HUDEP-2 (cell line): ENCODE measurements around the gene KCNAB3.
A peak's percentile ranks its signal among the peaks of the same experiment; 100 is the strongest.

Experiments used
- DNase-seq, 76 experiments: peaks; one replicate each; lab custom pipeline; 2025; ENCODE audit not compliant: unreplicated experiment in 76 of 76; lab: John Stamatoyannopoulos, UW

KCNAB3 gene

DNA sequence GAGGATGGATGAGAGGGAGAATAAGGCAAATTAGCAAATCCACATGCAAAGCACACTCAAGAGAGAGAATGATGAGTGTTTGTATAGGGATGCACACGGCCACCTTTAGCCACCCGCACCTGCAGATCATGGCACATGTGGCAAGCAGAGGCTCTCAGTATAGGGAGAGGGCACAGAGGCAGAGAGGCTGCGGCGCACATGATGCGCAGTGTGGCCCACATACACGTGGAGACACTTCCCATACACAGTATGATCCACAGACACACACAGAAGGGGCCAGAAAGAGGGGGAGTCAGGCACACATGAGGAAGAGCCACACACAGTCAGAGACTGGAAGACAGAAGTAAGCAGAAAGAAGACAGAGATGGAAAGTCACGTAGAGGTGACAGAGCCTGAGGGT, 47.6 kb downstream of the KCNAB3 start:
- no peak for DNase-seq

DNA sequence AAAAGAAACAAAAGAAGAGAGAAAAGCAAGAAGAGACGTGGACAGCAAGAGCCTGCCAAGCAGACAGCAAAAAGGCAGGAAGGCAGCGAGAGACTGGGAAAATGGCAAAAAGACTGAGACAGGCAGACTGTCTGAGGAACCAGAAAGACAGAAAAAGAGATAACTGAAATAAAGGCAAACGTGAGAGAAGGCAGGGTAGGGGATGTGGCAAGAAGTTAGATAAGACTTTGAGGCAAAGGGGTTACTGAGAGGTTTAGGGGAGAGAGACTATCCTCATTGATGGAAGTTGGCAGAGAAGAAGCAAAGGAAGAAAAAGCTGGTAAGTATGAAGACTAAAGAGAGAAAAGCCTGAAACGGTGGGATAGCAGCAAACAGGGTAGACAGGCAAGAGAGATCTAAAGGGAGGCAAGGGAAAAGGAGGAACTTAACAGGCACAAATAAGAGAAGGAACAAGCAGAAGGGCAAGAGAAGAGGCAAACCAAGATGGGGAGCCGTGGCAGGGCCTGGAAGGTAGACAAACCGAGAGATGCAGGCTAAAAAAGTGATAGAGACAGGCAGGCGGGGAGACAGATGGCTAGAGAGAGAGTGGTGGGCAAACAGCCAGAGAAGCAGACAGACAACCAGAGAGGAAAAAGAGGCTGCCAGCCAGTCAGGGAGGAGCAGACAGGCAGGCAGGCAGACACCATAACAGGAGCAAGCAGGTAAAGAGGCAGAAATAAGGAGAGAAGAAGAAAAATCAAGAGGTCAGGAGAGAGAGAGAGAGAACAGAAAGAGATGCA, 48.2 kb downstream of the KCNAB3 start:
- DNase-seq: peak in 44 of 76 experiments; percentile 4 to 59 (median 32)

DNA sequence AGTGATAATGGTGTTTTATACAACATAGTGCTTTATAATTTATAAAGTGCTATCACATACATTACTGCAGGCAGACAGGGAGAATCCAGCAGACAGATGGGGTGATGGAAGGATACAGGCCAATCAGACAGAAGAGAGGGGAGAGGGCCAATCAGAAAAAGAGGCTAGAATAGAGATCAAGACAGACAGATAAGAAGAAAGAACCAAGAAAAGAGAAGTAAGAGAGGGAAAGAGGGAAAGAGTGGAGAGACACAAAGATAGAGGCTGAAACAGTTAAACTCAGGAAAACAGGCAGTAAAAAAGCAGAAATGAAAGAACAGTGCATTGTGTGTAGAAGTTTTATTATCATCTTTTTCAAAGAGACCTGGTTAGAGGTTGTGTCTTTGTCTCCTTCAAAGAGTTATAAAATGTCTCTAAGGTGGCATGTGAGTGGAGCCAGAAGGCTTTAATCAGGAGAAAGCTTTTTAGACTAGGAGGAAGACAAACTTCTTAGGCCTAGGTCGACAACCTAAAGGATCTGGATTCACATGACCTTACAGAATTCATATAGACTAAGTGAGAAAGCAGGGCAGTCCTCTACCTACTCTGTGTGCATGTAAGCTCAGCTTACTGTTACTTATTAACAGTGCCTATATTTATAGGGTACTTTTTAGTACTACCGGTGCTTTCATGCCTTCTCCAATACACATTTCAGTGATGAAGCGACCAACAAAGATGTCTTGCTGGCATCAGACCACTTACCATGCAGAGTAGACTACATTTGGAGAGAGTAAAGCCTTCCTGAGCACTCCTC, 49.4 kb downstream of the KCNAB3 start:
- no peak for DNase-seq

DNA sequence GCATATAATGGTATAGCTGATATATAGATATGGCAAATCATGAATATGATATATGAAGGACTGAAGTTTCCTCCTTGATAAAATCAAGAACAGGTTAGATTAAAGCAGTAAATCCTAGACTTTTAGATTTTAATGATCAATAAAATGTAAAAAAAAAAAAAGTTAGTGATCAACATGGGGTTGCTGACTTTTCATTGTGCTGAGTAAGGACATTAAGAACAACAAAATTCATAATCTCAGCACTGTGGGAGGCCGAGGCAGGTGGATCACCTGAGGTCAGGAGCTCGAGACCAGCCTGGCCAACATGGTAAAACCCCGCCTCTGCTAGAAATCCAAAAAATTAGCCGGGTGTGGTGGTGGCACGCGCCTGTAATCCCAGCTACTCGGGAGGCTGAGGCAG, 51.4 kb downstream of the KCNAB3 start:
- no peak for DNase-seq

DNA sequence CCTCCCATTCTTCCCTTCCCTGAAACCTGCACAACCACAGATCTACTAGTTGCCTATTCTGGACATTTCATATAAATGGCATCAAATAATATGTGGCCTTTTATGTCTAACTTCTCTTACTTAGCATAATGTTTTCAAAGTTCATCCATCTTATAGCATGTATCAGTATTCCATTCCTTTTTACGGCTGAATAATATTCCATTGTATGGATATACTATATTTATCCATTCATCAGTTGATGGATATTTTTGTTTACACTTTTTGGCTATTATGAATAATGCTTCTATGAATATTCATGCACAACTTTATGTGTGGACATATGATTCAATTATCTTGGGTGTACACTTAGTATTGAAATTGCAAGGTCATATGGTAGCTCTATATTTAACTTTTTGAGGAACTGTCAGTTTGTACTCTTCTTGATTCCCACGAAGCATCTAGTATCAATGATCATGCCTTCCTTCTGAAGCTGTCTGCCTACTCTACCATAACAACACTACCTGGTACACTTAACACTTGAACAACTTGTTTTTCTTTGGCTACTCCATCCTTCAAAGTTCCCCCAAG, 53.8 kb downstream of the KCNAB3 start:
- no peak for DNase-seq

DNA sequence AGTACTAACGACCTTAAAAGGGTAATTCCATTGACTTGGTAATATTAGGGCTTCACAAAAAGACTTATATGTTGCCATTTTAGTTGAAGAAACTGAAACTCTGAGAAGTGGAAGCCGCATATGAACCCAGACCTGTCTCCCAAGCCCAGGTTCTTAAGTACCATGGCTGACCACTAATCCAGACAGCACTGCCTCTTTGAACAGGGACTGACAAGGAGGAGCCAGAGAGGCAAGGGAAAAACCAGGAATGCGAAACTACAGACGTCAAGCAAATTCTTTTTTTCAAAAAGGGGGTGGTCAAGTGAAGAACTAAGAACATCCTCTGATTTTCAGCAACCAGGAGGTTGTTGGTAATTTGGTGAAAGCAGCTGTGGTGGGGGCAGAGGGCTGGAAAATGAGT, 56.6 kb downstream of the KCNAB3 start:
- DNase-seq: no peak
